Astrocyte (in vitro differentiated cells and primary cell): ENCODE results near the gene ZMIZ1.

Experiments used
- EZH2 ChIP-seq: IDR thresholded peaks from 2 replicates; pipeline ENCODE4 v1.6.1; 2012; ENCODE audit warnings: mild to moderate bottlenecking, low read length, inconsistent platforms; ENCODE audit not compliant: insufficient read depth
- TF ChIP-seq, protein P1 (sequence below): IDR thresholded peaks from 2 replicates; pipeline ENCODE4 v1.5.1; 2011; ENCODE audit warnings: low read depth, mild to moderate bottlenecking, inconsistent platforms, low read length, moderate library complexity; ENCODE audit not compliant: insufficient read depth

DNA sequence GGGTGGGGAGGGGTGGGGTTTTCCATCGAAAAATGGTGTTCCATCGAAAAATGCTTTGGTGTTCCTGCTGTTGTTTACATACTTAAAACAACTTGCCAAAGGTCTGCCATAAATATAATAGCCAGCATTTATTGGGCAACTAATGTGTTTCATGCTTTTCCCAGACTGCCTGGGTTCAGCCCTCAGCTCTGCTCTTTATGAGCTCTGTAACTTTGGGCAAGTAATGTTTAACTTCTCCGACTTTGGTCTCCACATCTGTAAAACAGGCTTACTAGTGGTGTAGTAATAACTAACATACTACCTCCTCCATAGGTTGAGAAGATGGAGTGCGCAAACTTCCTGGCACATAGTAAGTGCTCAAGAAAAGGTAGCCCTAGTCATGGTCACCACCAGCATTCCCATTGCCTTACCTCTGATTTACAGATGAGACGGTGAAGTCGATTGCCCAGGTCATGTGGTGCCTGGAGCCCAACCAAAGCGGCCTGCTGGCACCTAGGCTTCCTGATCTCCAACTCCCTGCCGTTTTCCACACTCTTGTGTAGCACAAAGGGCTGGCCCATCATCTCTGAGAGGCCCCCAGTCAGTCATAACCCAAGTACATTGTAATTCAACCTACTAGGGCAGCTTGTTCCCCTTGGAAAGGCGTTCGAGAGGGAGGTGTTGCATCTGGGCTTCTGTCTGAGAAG, 8.9 kb downstream of the ZMIZ1 start:
- no peak for TF ChIP-seq EZH2
- TF ChIP-seq, protein P1, sequence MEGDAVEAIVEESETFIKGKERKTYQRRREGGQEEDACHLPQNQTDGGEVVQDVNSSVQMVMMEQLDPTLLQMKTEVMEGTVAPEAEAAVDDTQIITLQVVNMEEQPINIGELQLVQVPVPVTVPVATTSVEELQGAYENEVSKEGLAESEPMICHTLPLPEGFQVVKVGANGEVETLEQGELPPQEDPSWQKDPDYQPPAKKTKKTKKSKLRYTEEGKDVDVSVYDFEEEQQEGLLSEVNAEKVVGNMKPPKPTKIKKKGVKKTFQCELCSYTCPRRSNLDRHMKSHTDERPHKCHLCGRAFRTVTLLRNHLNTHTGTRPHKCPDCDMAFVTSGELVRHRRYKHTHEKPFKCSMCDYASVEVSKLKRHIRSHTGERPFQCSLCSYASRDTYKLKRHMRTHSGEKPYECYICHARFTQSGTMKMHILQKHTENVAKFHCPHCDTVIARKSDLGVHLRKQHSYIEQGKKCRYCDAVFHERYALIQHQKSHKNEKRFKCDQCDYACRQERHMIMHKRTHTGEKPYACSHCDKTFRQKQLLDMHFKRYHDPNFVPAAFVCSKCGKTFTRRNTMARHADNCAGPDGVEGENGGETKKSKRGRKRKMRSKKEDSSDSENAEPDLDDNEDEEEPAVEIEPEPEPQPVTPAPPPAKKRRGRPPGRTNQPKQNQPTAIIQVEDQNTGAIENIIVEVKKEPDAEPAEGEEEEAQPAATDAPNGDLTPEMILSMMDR, result no peak
